HCT116 (cell line): Measurements from ENCODE around the gene SPX.

Source experiments
- CEBPB ChIP-seq: IDR thresholded peaks from 2 replicates; pipeline ENCODE4 v1.6.1; 2012; ENCODE audit warnings: low read depth
- EZH2 ChIP-seq: fragments of 200-600 bp; sonication (generic); IDR thresholded peaks from 2 replicates; pipeline ENCODE4 v1.6.1; 2017; ENCODE audit warnings: antibody characterized with exemption, mixed run types
- EZH2phosphoT487 ChIP-seq: fragments of 200-600 bp; IDR thresholded peaks from 2 replicates; pipeline ENCODE4 v1.6.1; 2018; ENCODE audit warnings: antibody characterized with exemption, borderline replicate concordance
- JUND ChIP-seq: IDR thresholded peaks from 2 replicates; pipeline ENCODE4 v1.6.1; 2012
- POLR2A ChIP-seq: IDR thresholded peaks from 2 replicates; pipeline ENCODE4 v1.7.0; 2011; ENCODE audit warnings: borderline replicate concordance; ENCODE audit not compliant: insufficient read depth, insufficient read length; ENCODE audit errors: extremely low read depth
- POLR2AphosphoS5 ChIP-seq: IDR thresholded peaks from 2 replicates; pipeline ENCODE4 v1.6.1; 2011; ENCODE audit warnings: mild to moderate bottlenecking, low read depth, low read length, moderate library complexity
- RAD21 ChIP-seq: IDR thresholded peaks from 2 replicates; pipeline ENCODE4 v1.6.1; 2012; ENCODE audit warnings: low read depth, mild to moderate bottlenecking
- SIN3A ChIP-seq: IDR thresholded peaks from 2 replicates; pipeline ENCODE4 v1.6.1; 2012; ENCODE audit warnings: low read depth
- ZFX ChIP-seq: fragments of 450-650 bp; IDR thresholded peaks from 2 replicates; pipeline ENCODE4 v1.6.1; 2017
- ZNF274 ChIP-seq: fragments of 200-500 bp; sonication (Bioruptor generic); IDR thresholded peaks from 2 replicates; pipeline ENCODE4 v1.6.1; 2014; ENCODE audit warnings: mild to moderate bottlenecking, low read depth, low read length, inconsistent platforms
- TF ChIP-seq, protein P1 (sequence below), 3 experiments: fragments of 200-600 bp in 1 of 3; sonication (generic) in 1 of 3; IDR thresholded peaks in 2 of 3; conservative IDR thresholded peaks in 1 of 3; 2 replicates each; pipeline ENCODE4 v1.5.1; 2012 to 2017; ENCODE audit warnings: low read depth in 2 of 3, low read length in 2 of 3, antibody characterized with exemption in 1 of 3, borderline replicate concordance in 1 of 3, control low read depth in 1 of 3, mild to moderate bottlenecking in 1 of 3, mixed read lengths in 1 of 3, mixed run types in 1 of 3, moderate library complexity in 1 of 3; ENCODE audit not compliant: insufficient read depth in 1 of 3
- TF ChIP-seq, protein P2 (sequence below): IDR thresholded peaks from 2 replicates; pipeline ENCODE4 v1.6.1; 2012
- TF ChIP-seq, protein P3 (sequence below): IDR thresholded peaks from 2 replicates; pipeline ENCODE4 v1.6.1; 2011; ENCODE audit warnings: mild to moderate bottlenecking, low read length, moderate library complexity; ENCODE audit not compliant: insufficient replicate concordance; ENCODE audit errors: extremely low read depth
- TF ChIP-seq, protein P4 (sequence below): IDR thresholded peaks from 2 replicates; pipeline ENCODE4 v1.6.1; 2012; ENCODE audit warnings: low read depth

GRCh38 chr12:21485998-21486397 is 40.1 kb upstream of the SPX start:
- TF ChIP-seq ZFX (no peak), JUND (no peak), RAD21 (no peak), EZH2 (no peak), CEBPB (no peak), POLR2A (no peak), SIN3A (no peak), EZH2phosphoT487 (no peak), ZNF274 (no peak), POLR2AphosphoS5 (no peak)
- TF ChIP-seq, protein P1, sequence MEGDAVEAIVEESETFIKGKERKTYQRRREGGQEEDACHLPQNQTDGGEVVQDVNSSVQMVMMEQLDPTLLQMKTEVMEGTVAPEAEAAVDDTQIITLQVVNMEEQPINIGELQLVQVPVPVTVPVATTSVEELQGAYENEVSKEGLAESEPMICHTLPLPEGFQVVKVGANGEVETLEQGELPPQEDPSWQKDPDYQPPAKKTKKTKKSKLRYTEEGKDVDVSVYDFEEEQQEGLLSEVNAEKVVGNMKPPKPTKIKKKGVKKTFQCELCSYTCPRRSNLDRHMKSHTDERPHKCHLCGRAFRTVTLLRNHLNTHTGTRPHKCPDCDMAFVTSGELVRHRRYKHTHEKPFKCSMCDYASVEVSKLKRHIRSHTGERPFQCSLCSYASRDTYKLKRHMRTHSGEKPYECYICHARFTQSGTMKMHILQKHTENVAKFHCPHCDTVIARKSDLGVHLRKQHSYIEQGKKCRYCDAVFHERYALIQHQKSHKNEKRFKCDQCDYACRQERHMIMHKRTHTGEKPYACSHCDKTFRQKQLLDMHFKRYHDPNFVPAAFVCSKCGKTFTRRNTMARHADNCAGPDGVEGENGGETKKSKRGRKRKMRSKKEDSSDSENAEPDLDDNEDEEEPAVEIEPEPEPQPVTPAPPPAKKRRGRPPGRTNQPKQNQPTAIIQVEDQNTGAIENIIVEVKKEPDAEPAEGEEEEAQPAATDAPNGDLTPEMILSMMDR (IDR thresholded peaks at IDR 0.05 in 2 of 3, conservative IDR thresholded peaks at IDR 0.05 in 1 of 3; ENCODE audit: borderline replicate concordance in 1 of 3, insufficient read depth in 1 of 3, low read depth in 2 of 3, low read length in 2 of 3) = no peak
- TF ChIP-seq, protein P2, sequence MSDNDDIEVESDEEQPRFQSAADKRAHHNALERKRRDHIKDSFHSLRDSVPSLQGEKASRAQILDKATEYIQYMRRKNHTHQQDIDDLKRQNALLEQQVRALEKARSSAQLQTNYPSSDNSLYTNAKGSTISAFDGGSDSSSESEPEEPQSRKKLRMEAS = no peak
- TF ChIP-seq, protein P3, sequence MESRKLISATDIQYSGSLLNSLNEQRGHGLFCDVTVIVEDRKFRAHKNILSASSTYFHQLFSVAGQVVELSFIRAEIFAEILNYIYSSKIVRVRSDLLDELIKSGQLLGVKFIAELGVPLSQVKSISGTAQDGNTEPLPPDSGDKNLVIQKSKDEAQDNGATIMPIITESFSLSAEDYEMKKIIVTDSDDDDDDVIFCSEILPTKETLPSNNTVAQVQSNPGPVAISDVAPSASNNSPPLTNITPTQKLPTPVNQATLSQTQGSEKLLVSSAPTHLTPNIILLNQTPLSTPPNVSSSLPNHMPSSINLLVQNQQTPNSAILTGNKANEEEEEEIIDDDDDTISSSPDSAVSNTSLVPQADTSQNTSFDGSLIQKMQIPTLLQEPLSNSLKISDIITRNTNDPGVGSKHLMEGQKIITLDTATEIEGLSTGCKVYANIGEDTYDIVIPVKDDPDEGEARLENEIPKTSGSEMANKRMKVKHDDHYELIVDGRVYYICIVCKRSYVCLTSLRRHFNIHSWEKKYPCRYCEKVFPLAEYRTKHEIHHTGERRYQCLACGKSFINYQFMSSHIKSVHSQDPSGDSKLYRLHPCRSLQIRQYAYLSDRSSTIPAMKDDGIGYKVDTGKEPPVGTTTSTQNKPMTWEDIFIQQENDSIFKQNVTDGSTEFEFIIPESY = no peak
- TF ChIP-seq, protein P4, sequence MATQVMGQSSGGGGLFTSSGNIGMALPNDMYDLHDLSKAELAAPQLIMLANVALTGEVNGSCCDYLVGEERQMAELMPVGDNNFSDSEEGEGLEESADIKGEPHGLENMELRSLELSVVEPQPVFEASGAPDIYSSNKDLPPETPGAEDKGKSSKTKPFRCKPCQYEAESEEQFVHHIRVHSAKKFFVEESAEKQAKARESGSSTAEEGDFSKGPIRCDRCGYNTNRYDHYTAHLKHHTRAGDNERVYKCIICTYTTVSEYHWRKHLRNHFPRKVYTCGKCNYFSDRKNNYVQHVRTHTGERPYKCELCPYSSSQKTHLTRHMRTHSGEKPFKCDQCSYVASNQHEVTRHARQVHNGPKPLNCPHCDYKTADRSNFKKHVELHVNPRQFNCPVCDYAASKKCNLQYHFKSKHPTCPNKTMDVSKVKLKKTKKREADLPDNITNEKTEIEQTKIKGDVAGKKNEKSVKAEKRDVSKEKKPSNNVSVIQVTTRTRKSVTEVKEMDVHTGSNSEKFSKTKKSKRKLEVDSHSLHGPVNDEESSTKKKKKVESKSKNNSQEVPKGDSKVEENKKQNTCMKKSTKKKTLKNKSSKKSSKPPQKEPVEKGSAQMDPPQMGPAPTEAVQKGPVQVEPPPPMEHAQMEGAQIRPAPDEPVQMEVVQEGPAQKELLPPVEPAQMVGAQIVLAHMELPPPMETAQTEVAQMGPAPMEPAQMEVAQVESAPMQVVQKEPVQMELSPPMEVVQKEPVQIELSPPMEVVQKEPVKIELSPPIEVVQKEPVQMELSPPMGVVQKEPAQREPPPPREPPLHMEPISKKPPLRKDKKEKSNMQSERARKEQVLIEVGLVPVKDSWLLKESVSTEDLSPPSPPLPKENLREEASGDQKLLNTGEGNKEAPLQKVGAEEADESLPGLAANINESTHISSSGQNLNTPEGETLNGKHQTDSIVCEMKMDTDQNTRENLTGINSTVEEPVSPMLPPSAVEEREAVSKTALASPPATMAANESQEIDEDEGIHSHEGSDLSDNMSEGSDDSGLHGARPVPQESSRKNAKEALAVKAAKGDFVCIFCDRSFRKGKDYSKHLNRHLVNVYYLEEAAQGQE = no peak
